Measurements from ENCODE around the gene HMCN2.

HMCN2 gene

GRCh38 chr9:130341128-130341527 lies 75.6 kb downstream of the HMCN2 start:
- H3K27ac ChIP-seq = no peak overlapping the region
- no peak for TF ChIP-seq CTCF (conservative IDR thresholded peaks at IDR 0.05)
- TF ChIP-seq ZFX (IDR thresholded peaks at IDR 0.05) = no peak

GRCh38 chr9:130341839-130342713 lies 76.5 kb downstream of the HMCN2 start:
- no peak overlapping the region for H3K27ac ChIP-seq
- TF ChIP-seq ZFX (IDR thresholded peaks at IDR 0.05) = no peak
- no peak for TF ChIP-seq CTCF (conservative IDR thresholded peaks at IDR 0.05)

- TF ChIP-seq CTCF (conservative IDR thresholded peaks at IDR 0.05) = no peak
Observed at GRCh38 chr9:130342714-130343085, 77.1 kb downstream of the HMCN2 start.

GRCh38 chr9:130343445-130343918 lies 77.9 kb downstream of the HMCN2 start:
- H3K27ac ChIP-seq = no peak overlapping the region
- TF ChIP-seq ZFX (IDR thresholded peaks at IDR 0.05) = no peak
- TF ChIP-seq CTCF (conservative IDR thresholded peaks at IDR 0.05) = peak; percentile 94

More at GRCh38 chr9:130342714-130343085, 77.1 kb downstream of the HMCN2 start:
- H3K27ac ChIP-seq = no peak overlapping the region

GRCh38 chr9:130344366-130344765 lies 78.8 kb downstream of the HMCN2 start:
- no peak overlapping the region for H3K27ac ChIP-seq
- TF ChIP-seq ZFX (IDR thresholded peaks at IDR 0.05) (no peak), CTCF (conservative IDR thresholded peaks at IDR 0.05) (no peak)

GRCh38 chr9:130345009-130345896 lies 79.7 kb downstream of the HMCN2 start:
- H3K27ac ChIP-seq = no peak overlapping the region
- TF ChIP-seq ZFX (IDR thresholded peaks at IDR 0.05) = no peak
- TF ChIP-seq CTCF (conservative IDR thresholded peaks at IDR 0.05) = no peak
